Transverse colon (tissue), 4 donors: Measurements from ENCODE around the gene SLX4.

Source experiments
- CTCF ChIP-seq, 5 experiments: fragments of 200-600 bp in 3 of 5; fragments of 450-650 bp in 2 of 5; sonication (generic) in 3 of 5; IDR thresholded peaks; 1 replicate in 2 of 5; 2 replicates in 3 of 5; pipeline ENCODE4 v1.5.1; 2016 to 2017; ENCODE audit warnings: antibody characterized with exemption in 5 of 5, inconsistent platforms in 3 of 5, mild to moderate bottlenecking in 2 of 5, moderate library complexity in 1 of 5
- POLR2A ChIP-seq: fragments of 450-650 bp; IDR thresholded peaks from one replicate; pipeline ENCODE4 v1.6.1; 2016; ENCODE audit warnings: antibody characterized with exemption, mild to moderate bottlenecking, moderate library complexity
- POLR2AphosphoS5 ChIP-seq, 3 donors: sonication (generic); formaldehyde crosslinking; IDR thresholded peaks; one replicate each; pipeline ENCODE4 v1.6.1; 2016; ENCODE audit warnings: antibody characterized with exemption in 3 of 3

- TF ChIP-seq POLR2A (no peak), CTCF (IDR thresholded peaks at IDR 0.05) (no peak), POLR2AphosphoS5 (IDR thresholded peaks at IDR 0.05) (no peak)
Measured at GRCh38 chr16:3562914-3563480, 48.4 kb downstream of the SLX4 start.
